Psoas muscle (tissue), 7 donors: ENCODE data around the gene FTCDNL1. TPM values are rescaled to one million over a fixed set of nuclear protein-coding genes. Genes with fewer than 3 reads are reported as not detected.

ENCODE experiments used
- polyA plus RNA-seq, 3 donors: library from polyadenylated mRNA; stranded (reverse); fragments of 200-250 nt; gene quantifications; one replicate each; pipeline ENCODE4 v1.2.3, GENCODE V29; 2013
- total RNA-seq, 4 donors: library from RNA; stranded (reverse); fragmentation: NEBNext Ultra II Directional in 2 of 4; extraction: Animal tissue kit (Norgen Biotek cat#: 25700) in 2 of 4; gene quantifications; one replicate each; pipeline versions ENCODE4 v1.2.1 to v1.2.4, GENCODE V29; 2021 to 2023
- donor health status: healthy with polysubstance abuse.
- donor health status: DM: no; HTN: no; CAD: no; lungs with moderate emphysema.
- donor health status: Bipolar disorder and iron deficiency.
- donor health status: healthy.
- donor health status: DM: no; HTN: no; CAD: no.
- donor health status: DM: no; HTN: no; CAD: no.
- donor health status: DM: yes; HTN: yes; CAD: no.

Gene FTCDNL1
- total and polyA plus RNA-seq, 7 donors = 4.9 to 25.7 (median 9.0) TPM

Other genes starting within 250 kb of the FTCDNL1 start
- 10 to 100 TPM; 13.0 to 21.6 (median 15.8) TPM for gene C2orf69, start 60.1 kb upstream of the FTCDNL1 start, total RNA-seq
- 10 to 100 TPM in 1 of 3 donors, 1 to 10 TPM in 2; 8.0 to 11.2 (median 8.2) TPM for gene C2orf69, start 60.1 kb upstream of the FTCDNL1 start, polyA plus RNA-seq
- gene TYW5, start 104.3 kb upstream of the FTCDNL1 start, total RNA-seq = 1 to 10 TPM; 2.8 to 4.5 (median 3.2) TPM
- gene TYW5, start 104.3 kb upstream of the FTCDNL1 start, polyA plus RNA-seq = 1 to 10 TPM; 2.3 to 6.0 (median 4.4) TPM
- gene MAIP1, start 104.4 kb upstream of the FTCDNL1 start, total RNA-seq = 10 to 100 TPM; 18.2 to 32.8 (median 21.8) TPM
- gene MAIP1, start 104.4 kb upstream of the FTCDNL1 start, polyA plus RNA-seq = 10 to 100 TPM; 27.7 to 52.3 (median 35.6) TPM